GM12878 (cell line): ENCODE measurements around the gene RRBP1. TPM values are rescaled to one million over a fixed set of nuclear protein-coding genes. Genes with fewer than 3 reads are reported as not detected.

ENCODE experiments used
- ATAC-seq: fragments of 200-7000 bp; cut with Tn5 transposase; 3 replicates; pipeline ENCODE4 v1.9.1; 2020; ENCODE audit warnings: mild to moderate bottlenecking, moderate library complexity
- BruUV-seq: library from RNA; stranded (reverse); fragments of 400-500 nt; replicated peaks from 2 replicates; lab custom pipeline; 2021; lab: Mats Ljungman, UMichigan
- CTCF ChIA-PET: fragments of 300-600 bp; sonication (Branson Sonifier 250); formaldehyde crosslinking; extraction: SDS; loops from one replicate; lab custom pipeline; 2021; ENCODE audit warnings: inconsistent platforms; lab: Yijun Ruan, JAX
- POLR2A ChIA-PET: fragments of 350-600 bp; formaldehyde crosslinking; extraction: SDS; loops from one replicate; lab custom pipeline; 2021; ENCODE audit warnings: inconsistent platforms; lab: Charles Lee
- RAD21 ChIA-PET: fragments of 300-600 bp; sonication (Branson Sonifier 250); formaldehyde crosslinking; loops from one replicate; lab custom pipeline; 2023; ENCODE audit warnings: antibody characterized with exemption; ENCODE audit not compliant: unreplicated experiment; lab: Charles Lee
- SMC1A ChIA-PET: fragments of 300-600 bp; sonication (Branson Sonifier 250); formaldehyde crosslinking; loops from one replicate; lab custom pipeline; 2023; ENCODE audit not compliant: unreplicated experiment, uncharacterized antibody; lab: Charles Lee
- DNase-seq: peaks from one replicate; pipeline ENCODE4 v3.0.0-alpha.2; 2011; ENCODE audit warnings: low read depth, low spot score
- FAIRE-seq: peaks from 3 replicates; lab custom pipeline; 2011; peaks lifted over from hg19 to GRCh38; lab: Jason Lieb, UNC
- H2AFZ ChIP-seq: 2 replicates; pipeline ENCODE4 v1.6.0; 2011; ENCODE audit warnings: low read depth, low read length, control low read depth; ENCODE audit not compliant: control insufficient read depth
- H3K27ac ChIP-seq: 2 replicates; pipeline ENCODE4 v1.5.1; 2011; ENCODE audit warnings: control low read depth; ENCODE audit not compliant: control insufficient read depth, insufficient read depth
- H3K27me3 ChIP-seq, 2 experiments: replicated peaks in 1 of 2; 2 replicates each; pipeline versions ENCODE4 v1.6.0 to v1.6.1; 2011; ENCODE audit warnings: low read length in 1 of 2; ENCODE audit not compliant: control insufficient read depth in 2 of 2, insufficient read depth in 2 of 2
- H3K36me3 ChIP-seq, 2 experiments: 2 replicates each; pipeline ENCODE4 v1.5.1; 2011; ENCODE audit warnings: low read length in 1 of 2; ENCODE audit not compliant: control insufficient read depth in 2 of 2, insufficient read depth in 2 of 2
- H3K4me1 ChIP-seq: 2 replicates; pipeline ENCODE4 v1.6.1; 2011; ENCODE audit warnings: mild to moderate bottlenecking, low read length, moderate library complexity, mixed read lengths; ENCODE audit not compliant: control insufficient read depth, insufficient read depth
- H3K4me2 ChIP-seq: 2 replicates; pipeline ENCODE4 v1.6.0; 2011; ENCODE audit warnings: control low read depth; ENCODE audit not compliant: control insufficient read depth, insufficient read depth
- H3K4me3 ChIP-seq: fragments of 200-600 bp; sonication (generic); 2 replicates; pipeline ENCODE4 v1.5.1; 2016
- H3K79me2 ChIP-seq: 2 replicates; pipeline ENCODE4 v1.6.0; 2011; ENCODE audit warnings: low read length; ENCODE audit not compliant: control insufficient read depth, insufficient read depth
- H3K9ac ChIP-seq: 2 replicates; pipeline ENCODE4 v1.8.0; 2011; ENCODE audit warnings: low read length, control low read depth, mixed read lengths; ENCODE audit not compliant: control insufficient read depth, insufficient read depth
- H3K9me3 ChIP-seq: replicated peaks from 3 replicates; pipeline ENCODE4 v1.5.1; 2011; ENCODE audit warnings: mild to moderate bottlenecking, low read length; ENCODE audit not compliant: control insufficient read depth, insufficient read depth
- H4K20me1 ChIP-seq: 2 replicates; pipeline ENCODE4 v1.6.0; 2011; ENCODE audit not compliant: control insufficient read depth, insufficient read depth
- CEBPB ChIP-seq, 2 experiments: fragments of 150-350 bp in 1 of 2; IDR thresholded peaks; 2 replicates each; pipeline ENCODE4 v1.6.1; 2012 to 2014; ENCODE audit warnings: low read depth in 2 of 2, low read length in 2 of 2, borderline replicate concordance in 1 of 2, inconsistent platforms in 1 of 2
- CHD4 ChIP-seq: fragments of 200-600 bp; sonication (generic); IDR thresholded peaks from 2 replicates; pipeline ENCODE4 v1.6.1; 2016; ENCODE audit warnings: mild to moderate bottlenecking
- IKZF1 ChIP-seq: fragments of 450-650 bp; conservative IDR thresholded peaks from 2 replicates; pipeline ENCODE4 v1.6.1; 2017; ENCODE audit warnings: antibody characterized with exemption, mild to moderate bottlenecking
- IKZF2 ChIP-seq, 2 experiments: fragments of 450-650 bp; IDR thresholded peaks; 2 replicates each; pipeline ENCODE4 v1.6.1; 2017; ENCODE audit warnings: mild to moderate bottlenecking in 2 of 2, moderate library complexity in 2 of 2
- LARP7 ChIP-seq: fragments of 450-650 bp; IDR thresholded peaks from 2 replicates; pipeline ENCODE4 v1.6.1; 2017; ENCODE audit warnings: mild to moderate bottlenecking
- MYC ChIP-seq: IDR thresholded peaks from 2 replicates; pipeline ENCODE4 v1.6.1; 2011; ENCODE audit warnings: mild to moderate bottlenecking, low read length, moderate library complexity, inconsistent platforms; ENCODE audit not compliant: insufficient read depth, insufficient replicate concordance, insufficient read length, severe bottlenecking
- NFIC ChIP-seq: IDR thresholded peaks from 2 replicates; pipeline ENCODE4 v1.6.1; 2012; ENCODE audit warnings: low read depth, mild to moderate bottlenecking, inconsistent platforms, low read length, moderate library complexity
- RFX5 ChIP-seq: IDR thresholded peaks from 2 replicates; pipeline ENCODE4 v1.6.1; 2011; ENCODE audit warnings: low read depth, low read length, improper control_type of control experiment
- SKIL ChIP-seq: fragments of 450-650 bp; IDR thresholded peaks from 2 replicates; pipeline ENCODE4 v1.6.1; 2017; ENCODE audit warnings: mild to moderate bottlenecking, low read depth, inconsistent platforms; ENCODE audit not compliant: poor library complexity, severe bottlenecking
- SMAD5 ChIP-seq: IDR thresholded peaks from 2 replicates; pipeline ENCODE4 v1.6.1; 2016; ENCODE audit warnings: antibody characterized with exemption, low read depth
- STAT3 ChIP-seq: IDR thresholded peaks from 2 replicates; pipeline ENCODE4 v1.6.1; 2011; ENCODE audit warnings: low read depth, low read length, improper control_type of control experiment
- ZZZ3 ChIP-seq: IDR thresholded peaks from 2 replicates; pipeline ENCODE4 v1.6.1; 2011; ENCODE audit warnings: low read depth; ENCODE audit not compliant: control insufficient read depth, insufficient read length
- WGBS: methylation state at CpG from one replicate; pipeline ENCODE4 v1.1.6; 2016; ENCODE audit warnings: low lambda C conversion rate; ENCODE audit not compliant: insufficient replicate concordance, insufficient coverage; ENCODE audit errors: missing lambda C conversion rate; 5-methylcytosine and 5-hydroxymethylcytosine counted together
- in situ Hi-C: fragments of 300-500 bp; cut with MboI; formaldehyde crosslinking; loops from 9 replicates; pipeline ENCODE4 v1.14.3; 2018; ENCODE audit warnings: mixed read lengths
- intact Hi-C: fragments of 100-400 bp; cut with micrococcal nuclease; formaldehyde crosslinking; loops from one replicate; pipeline ENCODE4 v1.14.2; 2022; ENCODE audit not compliant: unreplicated experiment
- polyA plus RNA-seq, 11 experiments: library from polyadenylated mRNA; depleted of rRNA in 4 of 11; unstranded in 6 of 11; stranded (reverse) in 5 of 11; fragments of >200 nt; fragmentation: Nextera tagmentation in 4 of 11; fragmentation: Illumina TruSeq in 1 of 11; extraction: Ambion mirVana in 4 of 11; extraction: Trizol in 1 of 11; gene quantifications; 1 replicate in 1 of 11; 2 replicates in 10 of 11; pipeline versions ENCODE4 v1.2.1 to v1.2.3, GENCODE V29; 2011 to 2016; ENCODE audit warnings: inconsistent platforms in 2 of 11, missing spikeins in 2 of 11, low read depth in 1 of 11
- total RNA-seq, 4 experiments: library from RNA; depleted of rRNA in 3 of 4; stranded (reverse); fragments of >200 nt in 3 of 4; fragmentation: Illumina TruSeq in 1 of 4; extraction: Trizol in 1 of 4; gene quantifications; 2 replicates each; pipeline versions ENCODE4 v1.2.1 to v1.2.3, GENCODE V29; 2013 to 2021
- TF ChIP-seq, protein P1 (sequence below): fragments of 450-650 bp; conservative IDR thresholded peaks from 2 replicates; pipeline ENCODE4 v1.6.1; 2017; ENCODE audit warnings: mild to moderate bottlenecking, moderate library complexity
- TF ChIP-seq, protein P2 (sequence below): IDR thresholded peaks from 2 replicates; pipeline ENCODE4 v1.6.1; 2012; ENCODE audit warnings: low read depth, low read length, improper control_type of control experiment

RRBP1 gene
- total and polyA plus RNA-seq, 10 of the 15 experiments (the other 5 are each of a cell fraction or from before 2014, with no cell fraction given), result 1.2 to 57.4 (median 24.6) TPM

DNA sequence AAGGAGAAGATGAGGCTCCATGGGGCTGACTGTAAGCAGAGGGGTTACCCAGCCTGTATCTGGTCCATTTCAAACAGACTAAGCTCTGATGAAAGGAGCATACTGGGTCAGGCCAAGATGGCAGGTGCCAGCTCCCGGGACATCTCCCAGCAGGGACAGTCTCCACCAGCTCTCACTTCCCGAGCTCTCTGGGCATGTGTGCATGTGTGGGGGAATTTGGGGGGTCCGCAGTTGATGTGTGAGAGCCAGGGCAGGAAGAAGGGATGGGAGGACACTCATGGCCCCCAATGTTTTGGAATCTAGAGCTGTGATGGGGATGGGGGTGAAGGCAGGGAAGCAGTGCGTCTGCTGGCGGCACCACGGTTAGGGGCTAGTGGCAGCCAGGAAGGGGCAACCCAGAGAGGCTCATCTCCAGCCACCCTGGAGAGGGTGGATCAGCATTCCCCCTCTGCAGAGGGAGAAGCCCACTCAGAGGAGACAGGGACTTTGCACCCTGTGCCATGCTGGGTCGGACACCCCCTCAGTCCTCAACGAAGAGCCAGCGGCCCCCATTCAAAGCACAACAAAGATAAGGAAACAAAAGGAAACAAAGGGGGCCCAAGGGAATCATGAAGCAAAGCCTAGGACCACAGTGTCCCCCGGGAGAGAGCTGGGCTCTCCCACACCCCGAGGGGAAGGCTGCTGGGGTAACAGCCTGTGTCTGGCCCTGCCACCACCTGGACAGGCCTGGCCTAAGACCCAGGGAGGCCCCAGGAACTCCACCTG is 59.8 kb downstream of the RRBP1 start (continued):
- TF ChIP-seq SKIL, result no peak
- no peak for TF ChIP-seq MYC
- no peak for TF ChIP-seq NFIC

DNA sequence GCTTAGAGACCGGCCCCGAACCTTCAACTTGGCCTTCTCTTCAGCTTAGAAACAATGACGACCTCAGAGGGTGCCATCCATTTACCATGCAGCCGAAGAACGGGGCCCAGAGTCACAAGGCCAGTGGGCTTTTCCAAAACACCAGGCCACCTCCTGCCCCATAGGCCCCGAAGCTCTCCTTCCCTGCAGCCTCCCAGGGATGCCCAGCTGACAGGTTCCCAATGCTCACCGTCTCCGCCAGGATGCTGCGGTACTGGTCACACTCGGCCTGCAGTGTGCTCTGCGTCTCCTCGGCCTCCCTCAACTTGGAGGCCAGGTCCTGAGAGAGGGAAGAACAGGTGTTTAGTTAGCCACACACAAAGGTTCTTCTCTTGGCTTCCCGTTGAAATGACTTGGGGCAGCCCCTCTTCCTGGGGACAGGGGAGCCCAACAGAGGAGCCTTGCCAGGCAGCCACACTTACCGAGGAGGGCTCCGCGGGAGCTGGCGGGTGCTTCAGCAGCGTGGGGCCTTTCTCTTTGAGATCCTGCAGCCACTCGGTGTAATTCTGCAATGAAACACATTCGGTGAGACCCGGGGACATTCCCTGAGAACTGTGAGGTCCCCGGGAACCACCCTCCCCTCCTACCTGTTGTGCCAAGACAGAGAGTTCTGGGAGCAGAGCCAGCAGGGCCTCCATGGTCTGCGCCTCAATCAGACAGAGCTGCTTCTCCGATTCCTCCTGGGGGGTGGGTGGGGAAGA is 60.6 kb downstream of the RRBP1 start:
- Histone ChIP-seq H3K4me3 (no peak overlapping the region), H3K4me2 (no peak overlapping the region), H3K27me3 (no peaks in the 10 kb centered on the region), H2AFZ (no peak overlapping the region), H3K9ac (no peak overlapping the region), H3K4me1 (no peaks in the 10 kb centered on the region), H3K36me3 (peaks cover 16 to 17% of the 10 kb centered on the region in 2 experiments; a peak in 3 of 4 replicates), H3K79me2 (no peaks in the 10 kb centered on the region), H3K9me3 (no peaks in the 10 kb centered on the region), H4K20me1 (no peaks in the 10 kb centered on the region), H3K27ac (no peak overlapping the region)
- no peak for FAIRE-seq
- WGBS, result 87% methylated on average over 24 of the region's 24 CpGs
- DNase-seq, result no peak
- POLR2A ChIA-PET, result no interaction called here
- BruUV-seq, result no TSS peak
- in situ Hi-C loops, result no loop called here
- RAD21 ChIA-PET, result no interaction called here
- intact Hi-C loops, result no loop called here
- CTCF ChIA-PET, result no interaction called here
- no peak for ATAC-seq
- no peak for TF ChIP-seq ZZZ3
- TF ChIP-seq CEBPB (IDR thresholded peaks at IDR 0.05; ENCODE audit: borderline replicate concordance in 1 of 2, low read depth in 2 of 2, low read length in 2 of 2), result no peak
- no peak for TF ChIP-seq SMAD5
- no peak for TF ChIP-seq LARP7
- TF ChIP-seq, protein P1, sequence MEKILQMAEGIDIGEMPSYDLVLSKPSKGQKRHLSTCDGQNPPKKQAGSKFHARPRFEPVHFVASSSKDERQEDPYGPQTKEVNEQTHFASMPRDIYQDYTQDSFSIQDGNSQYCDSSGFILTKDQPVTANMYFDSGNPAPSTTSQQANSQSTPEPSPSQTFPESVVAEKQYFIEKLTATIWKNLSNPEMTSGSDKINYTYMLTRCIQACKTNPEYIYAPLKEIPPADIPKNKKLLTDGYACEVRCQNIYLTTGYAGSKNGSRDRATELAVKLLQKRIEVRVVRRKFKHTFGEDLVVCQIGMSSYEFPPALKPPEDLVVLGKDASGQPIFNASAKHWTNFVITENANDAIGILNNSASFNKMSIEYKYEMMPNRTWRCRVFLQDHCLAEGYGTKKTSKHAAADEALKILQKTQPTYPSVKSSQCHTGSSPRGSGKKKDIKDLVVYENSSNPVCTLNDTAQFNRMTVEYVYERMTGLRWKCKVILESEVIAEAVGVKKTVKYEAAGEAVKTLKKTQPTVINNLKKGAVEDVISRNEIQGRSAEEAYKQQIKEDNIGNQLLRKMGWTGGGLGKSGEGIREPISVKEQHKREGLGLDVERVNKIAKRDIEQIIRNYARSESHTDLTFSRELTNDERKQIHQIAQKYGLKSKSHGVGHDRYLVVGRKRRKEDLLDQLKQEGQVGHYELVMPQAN, result no peak
- no peak for TF ChIP-seq CHD4
- no peak for TF ChIP-seq RFX5
- no peak for TF ChIP-seq IKZF2 (IDR thresholded peaks at IDR 0.05)
- TF ChIP-seq IKZF1, result no peak
- TF ChIP-seq STAT3, result no peak
- TF ChIP-seq, protein P2, sequence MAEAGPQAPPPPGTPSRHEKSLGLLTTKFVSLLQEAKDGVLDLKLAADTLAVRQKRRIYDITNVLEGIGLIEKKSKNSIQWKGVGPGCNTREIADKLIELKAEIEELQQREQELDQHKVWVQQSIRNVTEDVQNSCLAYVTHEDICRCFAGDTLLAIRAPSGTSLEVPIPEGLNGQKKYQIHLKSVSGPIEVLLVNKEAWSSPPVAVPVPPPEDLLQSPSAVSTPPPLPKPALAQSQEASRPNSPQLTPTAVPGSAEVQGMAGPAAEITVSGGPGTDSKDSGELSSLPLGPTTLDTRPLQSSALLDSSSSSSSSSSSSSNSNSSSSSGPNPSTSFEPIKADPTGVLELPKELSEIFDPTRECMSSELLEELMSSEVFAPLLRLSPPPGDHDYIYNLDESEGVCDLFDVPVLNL, result no peak
- SMC1A ChIA-PET, result interaction anchor here (0.6 kb wide), 1 partner anchor 123 kb away, joined by 3 read pairs; no protein-coding TSS in a partner anchor
